Esophagus squamous epithelium (tissue), 5 donors: ENCODE results near the gene ITGAX. TPM values are rescaled to one million over a fixed set of nuclear protein-coding genes. Genes with fewer than 3 reads are reported as not detected.

Experiments used
- DNase-seq: peaks from one replicate; lab custom pipeline; 2025; lab: John Stamatoyannopoulos, UW
- H3K27ac ChIP-seq, 4 donors: fragments of 200-600 bp; sonication (generic); one replicate each; pipeline ENCODE4 v1.5.1; 2016 to 2019; ENCODE audit warnings: mild to moderate bottlenecking in 1 of 4
- H3K27me3 ChIP-seq, 4 donors: fragments of 200-600 bp; sonication (generic); 1 replicate in 3 of 4; 2 replicates in 1 of 4; pipeline versions ENCODE4 v1.5.1 to v1.6.0; 2017 to 2021; ENCODE audit warnings: antibody characterized with exemption in 1 of 4
- H3K36me3 ChIP-seq, 3 donors: fragments of 200-600 bp; sonication (generic); one replicate each; pipeline ENCODE4 v1.5.1; 2016 to 2019
- H3K4me1 ChIP-seq, 3 donors: fragments of 200-600 bp; sonication (generic); one replicate each; pipeline ENCODE4 v1.5.1; 2017 to 2019
- H3K4me3 ChIP-seq, 4 donors: fragments of 200-600 bp; sonication (generic); 1 replicate in 3 of 4; 2 replicates in 1 of 4; pipeline ENCODE4 v1.5.1; 2016 to 2019; ENCODE audit warnings: mild to moderate bottlenecking in 2 of 4, moderate library complexity in 1 of 4
- H3K9me3 ChIP-seq, 3 donors: fragments of 200-600 bp; sonication (generic); one replicate each; pipeline ENCODE4 v1.5.1; 2016 to 2019
- CTCF ChIP-seq, 6 experiments: fragments of 450-650 bp in 4 of 6; fragments of 200-600 bp in 2 of 6; sonication (generic) in 2 of 6; IDR thresholded peaks; one replicate each; pipeline ENCODE4 v1.5.1; 2016 to 2019; ENCODE audit warnings: antibody characterized with exemption in 6 of 6, mild to moderate bottlenecking in 4 of 6, moderate library complexity in 4 of 6
- POLR2A ChIP-seq, 4 donors: fragments of 450-650 bp; IDR thresholded peaks; one replicate each; pipeline ENCODE4 v1.6.1; 2017; ENCODE audit warnings: antibody characterized with exemption in 4 of 4, mild to moderate bottlenecking in 4 of 4, moderate library complexity in 3 of 4
- WGBS, 2 donors: methylation state at CpG; one replicate each; pipeline ENCODE4 v1.1.5; 2018; 5-methylcytosine and 5-hydroxymethylcytosine counted together
- intact Hi-C: fragments of 100-400 bp; cut with DNase I; formaldehyde crosslinking; loops from one replicate; pipeline ENCODE4 v1.15.0; 2022
- total RNA-seq, 4 donors: library from RNA; depleted of rRNA; stranded (reverse); fragments of >200 nt; gene quantifications; one replicate each; pipeline ENCODE4 v1.1.0, GENCODE V29; 2016
- donor health status: DM: yes; HTN: yes; CAD: no.

Gene ITGAX
- total RNA-seq, 4 donors from 2014 or later, result 0.82 to 4.5 (median 1.8) TPM

GRCh38 chr16:31373235-31373634 is 18.3 kb downstream of the ITGAX start:
- 51 to 74% methylated on average over 12 to 14 of the region's 14 CpGs for WGBS, 2 donors
- Histone ChIP-seq H3K27me3 (peaks cover 0 to 59% (median 0%) of the 10 kb centered on the region in 4 donors), H3K9me3 (peaks cover 0 to 5% (median 0%) of the 10 kb centered on the region in 3 donors), H3K36me3 (no peaks in the 10 kb centered on the region), H3K27ac (no peak overlapping the region), H3K4me3 (no peak overlapping the region), H3K4me1 (no peaks in the 10 kb centered on the region)
- no peak for DNase-seq
- intact Hi-C loops, result no loop called here
- TF ChIP-seq POLR2A (IDR thresholded peaks at IDR 0.05) (no peak), CTCF (IDR thresholded peaks at IDR 0.05) (no peak)

- H3K4me1 ChIP-seq, result no peaks in the 10 kb centered on the region
- H3K36me3 ChIP-seq, result no peaks in the 10 kb centered on the region
- 90 to 100% methylated on average over 1 to 3 of the region's 5 CpGs for WGBS, 2 donors
- no peak overlapping the region for H3K27ac ChIP-seq
- intact Hi-C loops, result no loop called here
- no peak for DNase-seq
- peaks cover 0 to 70% (median 0%) of the 10 kb centered on the region in 4 donors for H3K27me3 ChIP-seq
- H3K9me3 ChIP-seq, result peaks cover 0 to 5% (median 0%) of the 10 kb centered on the region in 3 donors
- H3K4me3 ChIP-seq, result no peak overlapping the region
- TF ChIP-seq POLR2A (IDR thresholded peaks at IDR 0.05) (no peak), CTCF (IDR thresholded peaks at IDR 0.05) (no peak)
Observed at GRCh38 chr16:31375231-31375630, 20.3 kb downstream of the ITGAX start.

GRCh38 chr16:31376705-31377104 is 21.7 kb downstream of the ITGAX start:
- H3K27me3 ChIP-seq, result peaks cover 0 to 57% (median 0%) of the 10 kb centered on the region in 4 donors
- intact Hi-C loops, result no loop called here
- no peaks in the 10 kb centered on the region for H3K36me3 ChIP-seq
- no peak for DNase-seq
- WGBS, 2 donors, result 73 to 86% methylated on average over 5 to 8 of the region's 8 CpGs
- H3K9me3 ChIP-seq, result peaks cover 0 to 5% (median 0%) of the 10 kb centered on the region in 3 donors
- no peaks in the 10 kb centered on the region for H3K4me1 ChIP-seq
- no peak overlapping the region for H3K4me3 ChIP-seq
- H3K27ac ChIP-seq, result no peak overlapping the region
- no peak for TF ChIP-seq CTCF (IDR thresholded peaks at IDR 0.05)
- no peak for TF ChIP-seq POLR2A (IDR thresholded peaks at IDR 0.05)

GRCh38 chr16:31377210-31377903 is 22.4 kb downstream of the ITGAX start:
- no peak for DNase-seq
- TF ChIP-seq CTCF (IDR thresholded peaks at IDR 0.05) (no peak), POLR2A (IDR thresholded peaks at IDR 0.05) (no peak)
- no peak overlapping the region for H3K4me3 ChIP-seq
- peaks cover 0 to 52% (median 0%) of the 10 kb centered on the region in 4 donors for H3K27me3 ChIP-seq
- H3K9me3 ChIP-seq, result peaks cover 0 to 5% (median 0%) of the 10 kb centered on the region in 3 donors
- intact Hi-C loops, result no loop called here
- H3K27ac ChIP-seq, result no peak overlapping the region
- H3K4me1 ChIP-seq, result no peaks in the 10 kb centered on the region
- H3K36me3 ChIP-seq, result no peaks in the 10 kb centered on the region
- 48 to 66% methylated on average over 3 to 5 of the region's 7 CpGs for WGBS, 2 donors

GRCh38 chr16:31380201-31380600 is 25.2 kb downstream of the ITGAX start:
- no peaks in the 10 kb centered on the region for H3K36me3 ChIP-seq
- intact Hi-C loops, result no loop called here

More at GRCh38 chr16:31380201-31380600, 25.2 kb downstream of the ITGAX start:
- peaks cover 0 to 47% (median 0%) of the 10 kb centered on the region in 4 donors for H3K27me3 ChIP-seq
- no peak overlapping the region for H3K4me3 ChIP-seq
- no peak for DNase-seq
- WGBS, 2 donors, result 37 to 54% methylated on average over 4 to 7 of the region's 12 CpGs
- H3K9me3 ChIP-seq, result peaks cover 0 to under 1% (median 0%) of the 10 kb centered on the region in 3 donors
- TF ChIP-seq POLR2A (IDR thresholded peaks at IDR 0.05), result no peak
- no peak for TF ChIP-seq CTCF (IDR thresholded peaks at IDR 0.05)
- peaks cover 0 to 2% (median 0%) of the 10 kb centered on the region in 3 donors for H3K4me1 ChIP-seq
- no peak overlapping the region for H3K27ac ChIP-seq
